Uterus (tissue), 2 donors: ENCODE results near the gene ACTN3.

Experiments used
- CTCF ChIP-seq, 4 experiments: fragments of 200-600 bp in 2 of 4; fragments of 450-650 bp in 2 of 4; sonication (generic) in 2 of 4; IDR thresholded peaks; one replicate each; pipeline ENCODE4 v1.5.1; 2016 to 2019; ENCODE audit warnings: antibody characterized with exemption in 4 of 4, mild to moderate bottlenecking in 2 of 4, moderate library complexity in 1 of 4
- POLR2A ChIP-seq, 2 donors: fragments of 450-650 bp; IDR thresholded peaks; one replicate each; pipeline ENCODE4 v1.6.1; 2016; ENCODE audit warnings: antibody characterized with exemption in 2 of 2, mild to moderate bottlenecking in 1 of 2, moderate library complexity in 1 of 2

GRCh38 chr11:66562275-66562674 lies 15.6 kb downstream of the ACTN3 start:
- no peak for TF ChIP-seq CTCF (IDR thresholded peaks at IDR 0.05)
- no peak for TF ChIP-seq POLR2A (IDR thresholded peaks at IDR 0.05)
